Testis (tissue), 3 donors: ENCODE data around the gene SLC25A12. TPM values are rescaled to one million over a fixed set of nuclear protein-coding genes. Genes with fewer than 3 reads are reported as not detected.

Experiments
- DNase-seq: peaks from one replicate; pipeline ENCODE4 v3.0.0-alpha.2; 2019
- H3K27ac ChIP-seq, 2 donors: fragments of 200-600 bp; sonication (generic); one replicate each; pipeline ENCODE4 v1.5.1; 2019
- H3K27me3 ChIP-seq: fragments of 200-600 bp; sonication (generic); one replicate; pipeline ENCODE4 v1.5.1; 2019
- H3K36me3 ChIP-seq: fragments of 200-600 bp; sonication (generic); one replicate; pipeline ENCODE4 v1.5.1; 2017; ENCODE audit warnings: low read depth; ENCODE audit errors: missing control alignments
- H3K4me1 ChIP-seq: fragments of 200-600 bp; sonication (generic); one replicate; pipeline ENCODE4 v1.5.1; 2019
- H3K4me3 ChIP-seq, 2 donors: fragments of 200-600 bp; sonication (generic); one replicate each; pipeline ENCODE4 v1.5.1; 2017 to 2019
- H3K9me3 ChIP-seq: fragments of 200-600 bp; sonication (generic); one replicate; pipeline ENCODE4 v1.5.1; 2017
- POLR2A ChIP-seq: fragments of 450-650 bp; IDR thresholded peaks from one replicate; pipeline ENCODE4 v1.6.1; 2017; ENCODE audit warnings: antibody characterized with exemption, mild to moderate bottlenecking, moderate library complexity
- WGBS, 2 donors: methylation state at CpG; one replicate each; pipeline ENCODE4 v1.1.5; 2018; 5-methylcytosine and 5-hydroxymethylcytosine counted together
- intact Hi-C: fragments of 100-400 bp; cut with DNase I; formaldehyde crosslinking; loops from one replicate; pipeline ENCODE4 v1.15.1; 2023; ENCODE audit warnings: low total_unique reads
- polyA plus RNA-seq: library from polyadenylated mRNA; stranded (reverse); fragments of 350-450 nt; fragmentation: Illumina TruSeq; extraction: RNeasy Lipid Tissue Mini Kit (QIAGEN cat#74804); gene quantifications from one replicate; pipeline ENCODE4 v1.2.3, GENCODE V29; 2014; ENCODE audit warnings: low read depth, low replicate concordance; ENCODE audit not compliant: insufficient read depth
- total RNA-seq, 2 donors: library from RNA; depleted of rRNA; stranded (reverse); fragments of >200 nt; gene quantifications; one replicate each; pipeline ENCODE4 v1.2.3, GENCODE V29; 2016
- TF ChIP-seq, protein P1 (sequence below), 3 experiments: fragments of 450-650 bp in 2 of 3; fragments of 200-600 bp in 1 of 3; sonication (generic) in 1 of 3; IDR thresholded peaks; one replicate each; pipeline ENCODE4 v1.5.1; 2016 to 2019; ENCODE audit warnings: antibody characterized with exemption in 3 of 3, mild to moderate bottlenecking in 2 of 3, moderate library complexity in 1 of 3

Gene SLC25A12
- total and polyA plus RNA-seq, 3 donors from 2014 or later, result 16.7 to 27.4 (median 25.0) TPM

DNA sequence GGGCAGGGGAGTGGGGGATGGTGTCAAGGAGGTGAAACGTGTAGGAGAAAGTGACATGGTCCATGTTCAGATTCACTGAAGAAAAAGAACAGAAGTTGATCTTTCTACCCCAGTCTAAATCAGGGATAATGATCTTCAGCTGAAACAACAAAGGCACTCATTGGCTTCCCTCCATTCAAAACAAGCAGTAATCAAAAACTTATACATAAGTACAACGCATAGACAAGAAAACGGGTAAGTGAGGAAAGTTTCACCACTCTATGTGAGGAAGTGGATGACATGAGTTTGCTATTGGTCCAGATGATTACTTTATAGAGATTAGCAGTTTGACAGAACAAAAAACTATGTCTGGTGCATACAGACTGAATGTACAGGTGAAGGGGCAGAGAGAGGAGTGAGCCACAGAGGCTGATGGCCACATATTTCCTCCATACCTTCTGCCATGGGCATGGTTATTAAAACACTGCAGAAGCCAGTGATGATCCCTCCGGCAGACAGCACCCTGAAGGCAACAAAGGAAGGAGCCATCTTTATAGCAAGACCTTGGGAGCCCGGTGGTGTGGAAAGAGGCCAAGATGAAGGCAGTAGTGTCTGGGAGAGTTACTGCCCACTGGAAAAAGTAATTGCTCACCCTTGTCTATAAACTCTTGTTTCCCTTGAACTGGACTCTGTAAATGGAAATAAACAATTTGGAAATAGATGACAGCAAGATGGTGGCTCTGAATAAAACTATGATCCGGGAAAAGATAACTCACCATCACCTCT lies 57.7 kb downstream of the SLC25A12 start:
- WGBS, 2 donors, result 90 to 91% methylated on average over 6 of the region's 6 CpGs
- DNase-seq, result no peak
- intact Hi-C loops, result no loop called here
- no peaks in the 10 kb centered on the region for H3K9me3 ChIP-seq
- H3K27me3 ChIP-seq, result no peaks in the 10 kb centered on the region
- TF ChIP-seq, protein P1, sequence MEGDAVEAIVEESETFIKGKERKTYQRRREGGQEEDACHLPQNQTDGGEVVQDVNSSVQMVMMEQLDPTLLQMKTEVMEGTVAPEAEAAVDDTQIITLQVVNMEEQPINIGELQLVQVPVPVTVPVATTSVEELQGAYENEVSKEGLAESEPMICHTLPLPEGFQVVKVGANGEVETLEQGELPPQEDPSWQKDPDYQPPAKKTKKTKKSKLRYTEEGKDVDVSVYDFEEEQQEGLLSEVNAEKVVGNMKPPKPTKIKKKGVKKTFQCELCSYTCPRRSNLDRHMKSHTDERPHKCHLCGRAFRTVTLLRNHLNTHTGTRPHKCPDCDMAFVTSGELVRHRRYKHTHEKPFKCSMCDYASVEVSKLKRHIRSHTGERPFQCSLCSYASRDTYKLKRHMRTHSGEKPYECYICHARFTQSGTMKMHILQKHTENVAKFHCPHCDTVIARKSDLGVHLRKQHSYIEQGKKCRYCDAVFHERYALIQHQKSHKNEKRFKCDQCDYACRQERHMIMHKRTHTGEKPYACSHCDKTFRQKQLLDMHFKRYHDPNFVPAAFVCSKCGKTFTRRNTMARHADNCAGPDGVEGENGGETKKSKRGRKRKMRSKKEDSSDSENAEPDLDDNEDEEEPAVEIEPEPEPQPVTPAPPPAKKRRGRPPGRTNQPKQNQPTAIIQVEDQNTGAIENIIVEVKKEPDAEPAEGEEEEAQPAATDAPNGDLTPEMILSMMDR (IDR thresholded peaks at IDR 0.05), result no peak
- TF ChIP-seq POLR2A, result no peak
- no peaks in the 10 kb centered on the region for H3K4me1 ChIP-seq
- H3K27ac ChIP-seq, result no peak overlapping the region
- H3K36me3 ChIP-seq, result no peaks in the 10 kb centered on the region
- H3K4me3 ChIP-seq, result no peak overlapping the region

DNA sequence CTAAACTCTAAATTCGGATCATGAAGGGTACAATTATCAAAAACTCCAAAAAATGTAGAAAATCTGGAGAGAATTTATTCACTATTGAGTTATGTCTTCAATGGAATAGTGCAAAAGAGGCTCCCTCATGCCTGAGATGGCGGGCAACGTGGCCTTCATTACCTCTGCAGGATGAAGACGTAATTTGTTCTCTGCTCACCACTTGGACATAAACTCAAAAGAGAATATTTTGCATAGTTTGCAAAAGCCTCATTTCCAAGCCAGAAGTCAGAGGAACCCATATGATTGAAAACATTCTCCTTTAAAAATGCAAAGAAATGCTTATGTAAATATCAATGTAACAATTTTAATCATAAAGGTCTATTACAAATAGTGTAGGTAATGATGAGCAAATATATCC lies 58.7 kb downstream of the SLC25A12 start:
- Histone ChIP-seq H3K4me1 (no peaks in the 10 kb centered on the region), H3K36me3 (no peaks in the 10 kb centered on the region), H3K27me3 (no peaks in the 10 kb centered on the region), H3K27ac (no peak overlapping the region), H3K9me3 (no peaks in the 10 kb centered on the region), H3K4me3 (no peak overlapping the region)
- no peak for TF ChIP-seq POLR2A
- TF ChIP-seq, protein P1 (IDR thresholded peaks at IDR 0.05), result no peak
- DNase-seq, result no peak
- intact Hi-C loops, result no loop called here
- 91 to 96% methylated on average over 4 of the region's 4 CpGs for WGBS, 2 donors

DNA sequence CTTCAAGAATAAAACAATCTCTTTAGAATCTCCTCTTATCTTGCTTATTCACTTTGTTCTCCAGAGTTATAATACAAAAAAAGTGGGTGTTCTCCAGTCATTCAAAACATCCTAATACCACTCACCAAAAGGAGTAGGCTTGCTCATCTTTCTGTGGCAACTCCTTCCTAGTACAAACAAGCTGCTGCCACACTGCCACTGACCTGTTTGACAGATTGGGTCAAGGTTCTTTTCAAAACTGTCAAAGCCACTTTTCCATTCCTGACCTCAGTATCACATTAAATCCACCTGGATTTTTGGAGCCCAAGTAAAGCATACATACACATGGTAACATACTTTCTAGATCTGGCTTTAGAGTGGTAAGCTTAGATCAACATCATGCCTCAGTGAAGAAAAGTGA lies 59.8 kb downstream of the SLC25A12 start:
- Histone ChIP-seq H3K27me3 (no peaks in the 10 kb centered on the region), H3K9me3 (no peaks in the 10 kb centered on the region), H3K27ac (no peak overlapping the region), H3K4me3 (no peak overlapping the region), H3K4me1 (no peaks in the 10 kb centered on the region), H3K36me3 (no peaks in the 10 kb centered on the region)
- TF ChIP-seq POLR2A, result no peak
- TF ChIP-seq, protein P1 (IDR thresholded peaks at IDR 0.05), result no peak
- intact Hi-C loops, result no loop called here
- no peak for DNase-seq

DNA sequence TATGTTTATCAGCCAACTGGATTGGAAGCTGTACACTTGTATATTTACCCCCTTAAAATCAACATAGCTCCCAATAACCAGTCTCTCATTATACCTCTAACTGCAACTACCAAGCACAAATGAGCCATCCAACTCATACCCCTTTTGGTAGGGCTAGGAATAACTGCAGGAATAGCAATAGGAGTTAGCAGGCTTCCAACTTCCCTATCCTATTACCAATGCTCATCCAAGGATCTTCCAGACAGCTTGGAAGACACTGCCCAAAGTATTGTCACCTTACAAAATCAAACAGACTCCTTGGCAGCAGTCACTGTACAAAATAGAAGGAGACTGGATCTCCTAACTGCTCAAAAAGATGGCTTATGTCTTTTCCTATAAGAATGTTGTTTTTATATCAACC lies 61.6 kb downstream of the SLC25A12 start:
- TF ChIP-seq, protein P1 (IDR thresholded peaks at IDR 0.05), result no peak
- TF ChIP-seq POLR2A, result no peak
- Histone ChIP-seq H3K9me3 (no peaks in the 10 kb centered on the region), H3K27me3 (no peaks in the 10 kb centered on the region), H3K27ac (no peak overlapping the region), H3K4me3 (no peak overlapping the region), H3K4me1 (no peaks in the 10 kb centered on the region), H3K36me3 (no peaks in the 10 kb centered on the region)
- intact Hi-C loops, result no loop called here
- DNase-seq, result no peak

DNA sequence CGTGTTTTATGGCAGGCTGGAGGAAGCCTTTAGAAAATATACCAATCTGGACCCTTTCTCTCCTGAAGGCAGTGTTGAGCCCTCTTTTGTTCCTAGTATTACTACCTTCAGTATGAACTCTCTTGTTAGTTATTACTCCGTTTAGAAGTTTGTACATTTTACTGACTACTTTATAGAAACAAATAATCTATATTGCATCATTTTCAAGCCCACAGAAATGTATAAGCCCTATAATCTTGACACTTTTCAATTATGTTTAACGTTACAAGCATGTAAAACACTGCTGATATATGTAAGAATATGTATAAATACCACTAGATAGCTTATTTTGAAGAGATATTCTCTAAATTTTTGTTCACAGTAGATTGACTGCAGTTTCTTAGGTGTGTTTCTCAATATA lies 64.0 kb downstream of the SLC25A12 start:
- 91 to 93% methylated on average over 3 of the region's 3 CpGs for WGBS, 2 donors
- Histone ChIP-seq H3K4me3 (no peak overlapping the region), H3K27me3 (no peaks in the 10 kb centered on the region), H3K9me3 (no peaks in the 10 kb centered on the region), H3K36me3 (no peaks in the 10 kb centered on the region), H3K27ac (no peak overlapping the region), H3K4me1 (no peaks in the 10 kb centered on the region)
- TF ChIP-seq, protein P1 (IDR thresholded peaks at IDR 0.05), result no peak
- TF ChIP-seq POLR2A, result no peak
- DNase-seq, result no peak
- intact Hi-C loops, result no loop called here
